Measurements from ENCODE around the gene ADGRV1.

- TF ChIP-seq POLR2A (IDR thresholded peaks at IDR 0.05; ENCODE audit: extremely low read depth, insufficient read length) (no peak), CTCF (IDR thresholded peaks at IDR 0.05; ENCODE audit: low read depth, low read length) (no peak), MAX (IDR thresholded peaks at IDR 0.05; ENCODE audit: low read depth, low read length) (no peak)
These were observed 593.4 kb downstream of the ADGRV1 start for GRCh38 chr5:91151947-91152346.

Data from NB4 (cell line).